NCI-H1436 treated with DMSO at 0.1 percent for 48 hours (cell line): ENCODE measurements around the gene SMARCC1.

Experiments
- DNase-seq: peaks from one replicate; lab custom pipeline; 2025; lab: John Stamatoyannopoulos, UW

SMARCC1 gene

DNA sequence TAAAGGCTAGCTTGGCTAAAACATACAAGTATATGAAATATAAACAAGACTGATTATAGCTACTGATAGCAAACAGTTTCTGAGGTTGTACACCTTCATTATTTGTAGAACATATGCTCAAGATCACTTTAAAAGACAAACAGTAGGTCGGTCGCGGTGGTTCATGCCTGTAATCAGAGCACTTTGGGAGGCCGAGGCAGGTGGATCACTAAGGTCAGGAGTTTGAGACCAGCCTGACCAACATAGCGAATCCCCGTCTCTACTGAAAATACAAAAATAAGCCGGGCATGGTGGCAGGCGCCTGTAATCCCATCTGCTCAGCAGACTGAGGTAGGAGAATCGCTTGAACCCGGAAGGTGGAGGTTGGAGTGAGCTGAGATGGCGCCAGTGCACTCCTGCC lies 80.3 kb downstream of the SMARCC1 start:
- DNase-seq = no peak

DNA sequence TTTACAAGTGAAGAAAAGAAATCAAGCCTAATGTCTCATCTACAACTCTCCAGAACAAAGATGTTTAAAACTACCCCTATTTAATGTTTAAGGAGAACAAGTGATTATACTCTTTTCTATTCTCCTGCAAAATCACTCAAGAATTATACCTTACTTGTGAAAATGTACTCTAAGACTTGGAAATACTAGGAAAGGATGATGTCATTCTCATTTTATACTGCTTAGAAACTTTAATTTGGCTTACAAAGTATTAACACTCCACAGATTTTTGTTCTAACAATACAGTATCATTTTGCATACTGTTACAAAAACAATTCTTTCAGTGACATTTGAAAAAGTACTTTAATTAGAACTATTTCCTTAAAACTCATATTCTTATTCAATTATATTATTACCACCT lies 89.5 kb downstream of the SMARCC1 start:
- DNase-seq = no peak

DNA sequence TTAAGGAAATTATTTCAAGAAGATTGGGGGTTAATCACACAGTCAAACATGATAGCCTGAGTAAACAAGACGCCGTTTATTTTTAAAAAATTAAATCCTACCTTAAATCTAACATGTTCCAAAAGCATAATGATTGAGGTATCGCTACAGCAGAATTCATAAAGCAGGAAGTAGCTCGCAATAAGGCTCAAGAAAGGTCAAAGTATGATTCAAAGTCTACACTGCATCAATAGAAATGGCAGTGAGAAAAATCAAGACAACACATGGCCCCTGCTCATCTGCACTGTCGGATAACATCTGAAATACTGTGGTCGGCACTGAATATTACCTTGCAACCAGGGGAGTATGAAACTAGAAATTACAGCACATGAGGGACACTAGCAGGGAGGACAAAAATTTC lies 93.2 kb downstream of the SMARCC1 start:
- DNase-seq = no peak

DNA sequence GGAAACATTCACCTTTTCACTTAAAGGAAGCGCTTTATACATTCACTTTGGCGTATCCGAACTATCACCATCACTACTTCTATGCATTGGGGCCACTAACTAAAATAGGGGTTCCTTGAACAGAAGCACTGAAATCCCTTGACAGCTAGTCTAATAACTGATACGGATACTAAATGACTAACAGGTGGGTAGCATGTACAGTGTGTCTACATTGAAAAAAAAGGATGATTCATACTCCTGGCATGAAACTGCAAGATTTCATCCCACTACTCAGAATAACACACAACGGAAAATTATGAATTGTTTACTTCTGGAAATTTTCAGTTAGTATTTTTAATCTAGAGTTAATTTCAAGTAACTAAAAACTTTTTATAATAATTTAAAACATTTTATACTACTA lies 96.7 kb downstream of the SMARCC1 start:
- no peak for DNase-seq

DNA sequence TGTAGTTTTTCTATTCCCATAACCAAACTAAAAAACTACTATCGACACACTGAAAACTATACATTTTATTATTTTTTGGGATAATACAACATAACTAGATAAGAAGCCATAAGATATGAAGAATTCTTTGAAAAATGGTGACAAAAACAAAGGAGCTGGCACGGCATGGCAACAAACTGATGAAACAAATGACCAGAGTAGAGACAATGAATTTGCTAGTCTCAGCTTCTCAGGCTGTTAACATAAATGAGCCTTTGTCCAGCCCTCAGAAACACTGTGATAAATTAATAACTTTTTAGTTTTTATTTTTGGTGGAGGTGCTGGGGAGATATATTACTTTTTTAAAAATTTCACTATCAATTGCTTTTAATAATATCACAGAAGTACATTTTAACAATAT lies 100.7 kb downstream of the SMARCC1 start:
- no peak for DNase-seq

DNA sequence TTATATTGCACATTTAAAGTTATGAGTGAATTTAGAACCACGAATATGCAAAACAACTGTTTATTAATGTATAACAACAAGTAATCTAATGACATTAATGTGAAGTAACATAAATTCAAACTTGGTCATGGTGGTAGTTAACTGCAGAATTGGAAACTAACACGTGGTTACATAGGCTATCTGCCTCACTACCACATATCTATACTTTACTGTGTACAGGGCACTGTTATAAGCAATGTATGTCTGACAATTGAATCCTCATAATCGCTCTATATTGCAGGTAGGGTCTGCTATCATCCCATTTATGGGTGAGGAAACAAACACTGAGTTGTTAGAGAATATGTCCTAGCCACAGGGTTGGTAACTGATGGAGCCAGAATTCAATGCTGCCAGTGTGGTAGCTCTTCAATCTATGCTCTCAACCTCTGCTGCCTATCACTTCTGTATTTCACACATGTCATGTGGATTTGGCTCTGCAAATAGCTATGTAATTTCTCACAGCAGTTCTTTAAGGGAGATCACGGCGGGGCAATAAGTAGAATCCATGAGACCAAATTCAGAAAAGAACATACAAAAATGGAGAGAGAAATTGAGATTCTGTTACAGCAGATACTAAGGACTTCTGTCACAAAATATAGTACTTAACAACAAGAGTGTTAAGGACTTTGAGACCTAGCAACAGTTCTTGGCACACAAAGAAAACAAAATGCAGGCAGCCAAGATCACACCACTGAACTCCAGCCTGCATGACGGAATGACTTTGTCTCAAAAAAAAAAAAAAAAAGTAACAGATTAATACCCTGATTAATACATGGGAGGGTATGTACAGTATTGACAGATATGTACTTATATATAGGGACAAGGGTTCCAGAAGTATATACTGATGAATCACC lies 103.0 kb downstream of the SMARCC1 start:
- DNase-seq = no peak

DNA sequence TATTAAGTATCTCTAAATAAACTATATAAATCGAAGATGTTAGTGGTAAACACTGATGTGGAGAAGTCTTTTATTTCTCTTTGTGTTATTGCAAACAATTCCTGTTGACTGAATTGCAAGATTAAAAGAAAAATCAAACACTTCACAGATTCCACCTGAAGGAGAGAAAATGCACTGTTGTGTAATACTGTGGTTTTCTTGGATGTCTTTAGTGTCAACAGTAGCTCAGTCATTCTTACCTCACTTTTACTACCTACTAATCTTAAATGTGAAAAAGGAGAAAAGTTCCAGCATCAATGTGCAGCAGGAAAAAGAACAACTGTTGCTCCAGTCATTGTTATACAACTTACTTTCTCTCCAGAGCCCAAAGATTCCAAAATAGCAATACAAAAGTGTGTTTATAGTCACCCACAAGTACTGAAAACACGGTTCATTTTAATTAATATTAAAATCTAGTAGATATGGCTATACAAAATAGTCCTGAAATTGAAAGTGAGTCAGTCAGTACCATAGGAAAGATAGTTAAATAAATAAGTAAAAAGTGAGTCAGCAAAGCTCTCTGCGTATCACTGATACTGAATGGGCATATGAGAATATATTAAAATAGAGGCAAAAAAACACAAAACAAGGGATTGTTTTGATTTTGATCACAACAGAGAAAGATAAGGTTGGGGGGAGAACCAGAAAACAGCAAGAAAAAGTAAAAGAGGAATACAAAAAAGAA lies 112.5 kb downstream of the SMARCC1 start:
- DNase-seq = no peak

DNA sequence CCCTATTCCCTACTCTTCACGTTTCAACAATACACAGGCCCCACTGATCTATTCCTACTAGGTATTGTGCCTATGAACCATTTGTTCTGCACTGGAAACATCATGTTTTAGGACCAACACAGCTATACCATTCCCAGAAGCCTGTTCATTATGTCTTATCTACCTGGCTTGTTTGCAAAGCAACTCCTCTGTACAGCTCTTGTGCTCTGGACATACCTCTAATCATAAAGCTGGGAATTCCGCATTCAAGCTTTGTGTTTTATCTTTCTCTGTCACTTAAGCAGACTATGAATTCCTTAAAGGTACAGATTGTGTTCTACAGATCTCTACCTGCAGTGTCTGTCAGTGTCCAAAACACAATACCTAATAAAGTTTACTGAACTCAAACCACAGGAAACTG lies 115.6 kb downstream of the SMARCC1 start:
- DNase-seq = no peak

DNA sequence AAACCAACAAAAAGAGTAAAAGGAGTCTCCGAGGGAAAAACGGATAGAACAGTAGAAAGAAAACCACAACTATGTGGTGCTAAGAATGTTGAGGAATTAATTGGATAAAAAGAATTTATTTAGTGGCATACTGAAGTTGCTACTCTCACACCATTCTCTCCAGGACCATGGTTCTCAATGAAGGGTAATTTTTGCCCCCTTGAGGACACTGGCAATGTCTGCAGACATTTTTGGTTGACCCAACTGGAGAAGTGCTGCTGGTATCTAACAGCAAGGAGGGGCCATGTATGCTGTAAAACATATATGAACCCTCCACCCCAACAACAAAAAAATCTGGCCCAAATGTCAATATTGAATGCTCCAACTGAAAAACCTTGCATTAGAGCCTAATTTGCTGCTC lies 117.2 kb downstream of the SMARCC1 start:
- no peak for DNase-seq

DNA sequence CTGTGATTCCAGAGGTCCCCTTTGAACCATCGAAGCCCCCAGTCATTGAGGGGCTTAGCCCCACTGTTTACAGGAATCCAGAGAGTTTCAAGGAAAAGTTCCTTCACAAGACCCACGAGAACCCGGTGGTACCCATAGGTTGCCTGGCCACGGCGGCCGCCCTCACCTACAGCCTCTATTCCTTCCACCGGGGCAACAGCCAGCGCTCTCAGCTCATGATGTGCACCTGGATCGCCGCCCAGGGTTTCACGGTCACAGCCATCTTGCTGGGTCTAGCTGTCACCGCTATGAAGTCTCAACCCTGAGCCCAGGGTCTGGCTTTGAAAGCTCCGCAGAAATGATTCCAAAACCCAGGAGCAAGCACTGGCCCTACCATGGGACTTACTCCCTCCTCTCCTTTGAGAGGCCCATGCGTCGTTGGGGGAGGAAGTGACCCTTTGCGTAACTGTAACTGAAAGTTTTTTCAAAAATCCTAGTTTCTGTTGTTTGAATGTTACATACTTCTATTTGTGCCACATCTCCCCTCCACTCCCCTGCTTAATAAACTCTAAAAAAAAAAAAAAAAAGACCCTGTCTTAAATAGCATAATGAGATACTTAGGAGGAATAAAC lies 118.0 kb downstream of the SMARCC1 start:
- DNase-seq = no peak

DNA sequence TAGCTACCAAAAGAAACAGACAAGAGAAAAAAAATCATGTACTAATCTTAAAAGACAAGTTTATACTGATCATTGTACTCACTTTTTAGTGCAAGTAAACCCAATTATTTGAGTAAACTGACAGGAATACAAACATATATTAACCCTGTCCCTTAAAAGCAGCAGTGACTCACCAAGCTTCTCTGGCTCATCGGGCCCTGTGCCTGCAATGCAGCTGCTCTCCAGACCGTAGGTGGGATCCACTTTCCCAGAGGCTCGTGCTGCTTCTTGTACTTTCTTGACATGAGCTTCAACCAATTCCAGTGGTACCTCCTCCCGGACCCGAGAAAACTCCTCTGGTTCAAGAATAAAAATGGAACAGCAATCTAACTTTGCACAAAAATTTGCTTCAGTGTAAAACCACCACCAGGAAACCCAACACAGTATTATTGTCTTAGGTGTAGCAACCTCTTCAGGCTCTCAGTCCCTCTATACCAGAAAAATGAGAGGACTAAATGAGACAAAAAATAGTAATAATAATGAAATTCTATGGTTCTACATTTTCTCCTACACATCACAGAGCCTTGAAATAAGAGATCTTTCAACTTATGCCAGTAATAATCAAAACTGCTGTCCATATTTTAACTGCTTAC lies 120.5 kb downstream of the SMARCC1 start:
- no peak for DNase-seq

DNA sequence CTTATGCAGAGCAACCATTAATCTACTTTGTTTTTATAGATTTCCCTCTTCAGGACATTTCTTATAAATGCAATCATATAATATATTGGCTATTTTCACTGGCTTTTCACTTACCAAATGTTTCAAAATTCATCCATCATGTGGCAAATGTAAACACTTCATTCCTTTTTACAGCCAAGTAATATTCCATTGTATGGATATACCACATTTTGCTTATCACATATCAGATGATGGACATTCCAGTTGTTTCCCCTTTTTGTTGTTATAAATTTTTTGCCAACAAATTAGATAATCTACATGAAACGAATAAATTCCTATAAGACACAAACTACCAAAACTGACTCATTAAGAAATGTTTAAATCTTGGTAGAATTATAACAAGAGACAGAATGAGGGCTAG lies 123.2 kb downstream of the SMARCC1 start:
- DNase-seq = no peak

DNA sequence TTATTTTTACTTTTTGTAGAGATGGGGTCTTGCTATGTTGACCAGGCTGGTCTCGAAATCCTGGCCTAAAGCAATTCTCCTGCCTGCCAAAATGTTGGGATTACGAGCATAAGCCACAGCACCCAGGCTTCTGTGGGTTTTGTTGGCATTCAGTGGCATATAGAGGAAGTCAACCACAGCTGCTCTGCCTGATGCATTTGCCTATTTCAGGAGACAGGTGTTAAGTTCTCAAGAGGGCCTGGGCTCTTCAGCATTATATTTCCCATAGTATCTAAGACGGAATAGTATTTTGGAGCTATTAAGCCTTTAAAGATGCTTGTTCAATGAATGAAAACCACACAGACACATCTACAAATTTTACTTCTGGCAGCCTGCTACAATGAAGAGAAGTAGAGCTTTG lies 129.6 kb downstream of the SMARCC1 start:
- no peak for DNase-seq

DNA sequence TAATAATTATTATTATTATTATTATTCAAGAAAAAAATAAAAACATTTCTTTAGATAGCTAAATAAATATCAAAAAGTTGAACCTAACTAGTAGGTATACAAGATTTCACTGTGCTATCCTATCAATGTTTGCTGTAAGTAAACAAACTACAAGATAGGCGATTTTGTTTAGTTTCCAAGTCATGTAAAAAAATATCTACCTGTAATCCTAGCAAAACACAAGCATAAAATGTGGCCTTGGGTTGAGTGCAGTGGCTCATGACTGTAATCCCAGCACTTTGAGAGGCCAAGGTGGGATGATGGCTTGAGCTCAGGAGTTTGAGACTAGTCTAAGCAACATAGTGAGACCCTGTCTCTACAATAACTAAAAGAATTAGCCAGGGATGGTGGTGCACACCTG lies 131.4 kb downstream of the SMARCC1 start:
- no peak for DNase-seq

DNA sequence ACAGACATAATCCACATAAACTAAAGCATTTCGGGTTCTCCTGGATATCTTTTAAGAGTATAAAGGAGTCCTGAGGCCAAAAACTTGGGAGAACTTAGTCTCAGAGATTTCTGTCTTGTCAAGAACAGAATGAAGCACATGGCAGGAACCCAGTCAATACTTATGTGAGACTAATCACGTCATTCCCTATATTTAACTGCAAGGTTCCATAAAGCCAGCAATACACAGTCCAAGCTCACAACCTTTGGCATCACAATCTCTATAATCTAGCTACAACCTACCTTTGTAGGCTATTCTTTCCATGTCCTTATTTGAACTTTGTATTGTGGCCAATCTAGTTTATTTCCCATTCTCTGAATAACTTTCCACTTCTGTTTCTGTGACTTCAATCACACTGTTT lies 134.1 kb downstream of the SMARCC1 start:
- DNase-seq = no peak

DNA sequence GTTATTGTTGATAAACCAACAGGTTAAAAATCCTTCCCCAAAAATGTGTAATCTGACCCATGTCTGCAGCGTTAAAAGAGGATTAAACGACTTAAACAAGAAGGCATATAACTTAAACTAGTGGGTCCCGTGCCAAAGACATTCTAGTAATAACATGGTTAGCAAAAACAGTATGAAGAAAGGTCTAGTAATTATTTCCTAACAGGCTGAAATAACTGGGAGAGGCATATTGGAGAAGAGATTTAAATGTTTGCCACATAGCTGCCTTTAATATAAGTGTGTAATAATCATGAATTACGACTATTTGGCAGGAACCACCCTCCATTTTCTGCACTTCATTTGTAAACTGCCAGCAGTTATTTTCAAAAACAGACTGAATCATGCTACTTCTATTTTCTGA lies 135.3 kb downstream of the SMARCC1 start:
- DNase-seq = no peak

DNA sequence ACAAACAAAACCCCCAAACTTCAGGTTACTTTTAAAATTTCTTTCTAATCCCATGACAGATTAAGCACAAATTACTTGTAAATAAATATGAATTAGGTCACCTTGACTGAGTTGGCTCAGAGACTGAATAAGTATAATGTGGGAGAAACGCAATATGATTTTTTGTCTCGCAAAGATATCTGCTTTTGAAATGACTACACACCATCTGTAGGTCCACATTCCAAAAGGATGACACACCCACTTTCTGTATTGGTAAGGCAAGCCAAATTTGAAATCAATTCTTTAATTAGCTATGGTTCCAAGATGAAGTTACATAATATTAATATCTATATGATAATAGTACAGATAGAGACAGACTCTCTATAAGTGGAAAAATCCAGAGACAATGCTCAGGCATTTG lies 136.1 kb downstream of the SMARCC1 start:
- DNase-seq = no peak

DNA sequence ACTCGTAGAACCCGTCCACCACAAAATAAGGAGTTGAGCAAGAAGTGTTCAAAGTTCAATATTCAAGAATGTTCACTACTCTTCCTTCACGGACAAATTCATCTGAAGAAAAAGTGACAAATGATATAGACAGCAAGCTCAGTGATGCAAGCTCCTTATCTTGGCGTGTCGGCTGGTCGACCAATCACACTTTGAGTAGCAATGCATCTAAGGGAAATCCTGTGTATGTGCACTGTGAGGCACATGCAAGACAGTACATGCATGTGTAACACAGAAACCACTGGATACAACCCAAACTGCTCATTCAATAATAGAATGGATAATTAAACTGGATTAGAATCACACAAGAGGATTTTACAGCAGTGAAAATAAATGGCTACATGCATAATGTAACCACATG lies 138.6 kb downstream of the SMARCC1 start:
- DNase-seq = no peak

DNA sequence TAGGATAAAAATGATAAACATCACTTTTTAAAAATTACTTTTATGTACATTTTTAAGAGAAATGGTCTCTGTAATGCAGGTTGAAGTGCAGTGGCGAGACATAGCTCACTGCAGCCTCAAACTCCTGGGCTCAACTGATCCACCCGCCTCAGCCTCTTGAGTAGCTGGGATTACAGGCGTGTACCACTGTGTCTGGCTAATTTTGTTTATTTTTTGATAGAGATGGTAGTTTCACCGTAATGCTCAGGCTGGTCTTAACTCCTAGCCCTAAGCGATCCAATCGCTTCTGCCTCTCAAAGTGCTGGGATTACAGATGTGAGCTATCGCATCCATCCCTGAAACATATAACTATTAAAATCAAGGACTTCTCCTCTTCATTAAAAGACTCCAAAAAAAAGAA lies 140.0 kb downstream of the SMARCC1 start:
- DNase-seq = no peak

DNA sequence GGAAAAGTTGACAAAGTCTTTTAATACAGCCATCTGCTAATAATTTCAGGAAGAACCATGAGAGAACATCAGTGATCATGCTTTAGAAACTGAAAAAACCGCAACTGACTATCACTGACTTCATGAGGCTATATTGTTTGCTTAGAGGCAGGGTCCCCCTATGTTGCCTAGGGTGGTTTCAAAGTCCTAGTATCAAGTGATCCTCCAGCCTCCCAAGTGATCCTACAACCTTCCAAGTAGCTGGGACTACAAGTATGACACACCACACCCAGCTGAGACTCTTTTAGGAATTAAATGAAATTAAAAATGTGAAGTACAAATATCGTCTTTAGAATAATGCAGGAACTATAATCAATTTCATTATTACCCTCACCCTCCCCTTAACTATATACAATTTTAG lies 144.8 kb downstream of the SMARCC1 start:
- no peak for DNase-seq

DNA sequence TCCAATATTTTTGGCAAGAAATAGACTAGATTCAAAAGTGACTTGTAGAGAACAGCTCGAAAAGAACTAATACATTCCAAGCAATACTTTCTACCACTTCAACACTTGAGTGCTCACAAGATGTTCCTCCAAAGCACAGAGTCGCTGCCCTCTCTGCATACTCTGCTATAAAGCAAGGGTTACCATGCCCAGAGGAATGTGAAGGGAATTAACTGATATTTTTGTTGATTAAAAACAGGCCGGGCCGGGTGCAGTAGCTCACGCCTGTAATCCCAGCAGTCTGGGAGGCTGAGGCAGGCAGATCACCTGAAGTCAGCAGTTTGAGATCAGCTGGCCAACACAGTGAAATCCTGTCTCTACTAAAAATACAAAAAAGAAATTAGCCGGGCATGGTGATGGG lies 145.5 kb downstream of the SMARCC1 start:
- DNase-seq = no peak

DNA sequence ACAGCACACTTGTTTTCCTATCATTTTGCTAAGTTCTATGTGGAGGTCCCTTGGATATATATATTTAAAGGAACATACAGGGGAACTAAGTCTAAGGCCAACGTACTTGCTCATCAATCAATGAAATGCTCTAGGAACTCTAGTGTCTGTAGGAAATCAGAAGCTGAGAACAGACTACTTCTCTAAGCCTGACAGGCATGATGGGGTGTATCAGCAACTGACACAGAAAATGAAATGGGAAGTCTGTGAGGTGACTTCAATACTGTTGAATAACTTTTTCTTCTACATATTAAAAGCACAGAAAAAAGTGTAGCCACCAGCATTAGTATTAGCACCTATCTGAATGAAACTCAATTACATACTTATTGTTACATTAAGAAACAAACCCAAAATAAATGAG lies 146.2 kb downstream of the SMARCC1 start:
- no peak for DNase-seq

DNA sequence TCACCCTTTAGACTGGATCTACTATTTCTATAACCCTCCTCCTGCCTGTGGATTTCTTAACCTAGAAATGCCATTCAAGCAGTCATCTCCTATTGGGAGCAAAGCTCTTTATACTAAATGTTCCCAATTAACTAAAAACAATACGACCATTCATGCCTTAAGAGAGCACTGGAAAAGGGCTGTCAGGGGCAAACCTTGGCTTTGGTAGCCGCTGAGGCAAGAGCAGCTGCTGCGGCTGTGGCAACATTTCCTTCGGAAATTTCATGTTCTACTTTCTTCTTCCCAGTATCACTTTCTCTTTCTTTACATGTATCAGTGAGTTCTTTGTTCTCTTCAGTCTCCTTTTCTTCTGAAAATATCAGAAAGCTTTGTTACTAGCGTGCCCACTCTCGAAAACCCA lies 146.7 kb downstream of the SMARCC1 start:
- no peak for DNase-seq
